Adipocyte (in vitro differentiated cells): ENCODE results near the gene FOXL3.

ENCODE experiments used
- DNase-seq: peaks from one replicate; pipeline ENCODE4 v3.0.0-alpha.2; 2015; ENCODE audit warnings: low read depth
- H3K27me3 ChIP-seq: replicated peaks from 2 replicates; pipeline ENCODE4 v1.7.0; 2013; ENCODE audit warnings: mild to moderate bottlenecking, low read length, moderate library complexity; ENCODE audit not compliant: control insufficient read depth, insufficient read depth
- H3K36me3 ChIP-seq: 2 replicates; pipeline ENCODE4 v1.7.0; 2013; ENCODE audit warnings: low read length, mild to moderate bottlenecking, moderate library complexity; ENCODE audit not compliant: control insufficient read depth, insufficient read depth, severe bottlenecking
- H3K4me1 ChIP-seq: 2 replicates; pipeline ENCODE4 v1.7.0; 2013; ENCODE audit warnings: mild to moderate bottlenecking, low read length, moderate library complexity; ENCODE audit not compliant: control insufficient read depth, insufficient read depth
- H3K4me3 ChIP-seq: 2 replicates; pipeline ENCODE4 v1.7.0; 2013; ENCODE audit warnings: mild to moderate bottlenecking, low read length, moderate library complexity
- H3K9ac ChIP-seq: 2 replicates; pipeline ENCODE4 v1.7.0; 2013; ENCODE audit warnings: mild to moderate bottlenecking, low read length, moderate library complexity
- H3K9me3 ChIP-seq: 2 replicates; pipeline ENCODE4 v1.7.0; 2013; ENCODE audit warnings: mild to moderate bottlenecking, low read length, moderate library complexity; ENCODE audit not compliant: control insufficient read depth

The FOXL3 gene

GRCh38 chr7:282621-283020, 7.3 kb upstream of the FOXL3 start:
- H3K4me3 ChIP-seq, result no peak overlapping the region
- no peak for DNase-seq
- peaks cover 41% of the 10 kb centered on the region for H3K27me3 ChIP-seq
- H3K9ac ChIP-seq, result no peak overlapping the region
- H3K9me3 ChIP-seq, result peaks cover 6% of the 10 kb centered on the region
- no peaks in the 10 kb centered on the region for H3K4me1 ChIP-seq
- H3K36me3 ChIP-seq, result no peaks in the 10 kb centered on the region

GRCh38 chr7:284762-285722, 4.9 kb upstream of the FOXL3 start:
- Histone ChIP-seq H3K4me1 (no peaks in the 10 kb centered on the region), H3K4me3 (no peak overlapping the region), H3K36me3 (no peaks in the 10 kb centered on the region), H3K27me3 (peaks cover 47% of the 10 kb centered on the region), H3K9ac (no peak overlapping the region), H3K9me3 (peaks cover 6% of the 10 kb centered on the region)
- DNase-seq, result no peak

DNA sequence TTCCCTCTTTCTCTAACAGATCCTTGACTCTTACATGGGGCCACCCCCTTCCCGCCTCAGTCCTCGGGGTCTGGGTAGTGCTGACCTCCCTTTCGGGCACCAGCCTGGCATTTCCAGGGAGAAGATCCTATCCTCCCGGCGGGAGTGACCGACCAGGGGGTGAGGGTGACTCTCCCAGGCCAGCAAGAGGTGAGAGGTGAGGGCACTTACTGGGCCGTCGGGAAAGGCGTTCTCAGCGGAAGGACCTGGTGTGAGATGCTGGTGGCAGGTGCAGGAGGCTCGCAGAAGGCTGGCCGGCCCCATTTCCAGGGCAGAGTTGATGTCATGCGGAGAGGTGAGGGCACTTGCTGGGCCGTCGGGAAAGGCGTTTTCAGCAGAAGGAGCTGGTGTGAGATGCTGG, 4.2 kb upstream of the FOXL3 start:
- no peaks in the 10 kb centered on the region for H3K36me3 ChIP-seq
- H3K9ac ChIP-seq, result no peak overlapping the region
- H3K4me1 ChIP-seq, result no peaks in the 10 kb centered on the region
- H3K27me3 ChIP-seq, result peaks cover 44% of the 10 kb centered on the region
- H3K9me3 ChIP-seq, result peaks cover 6% of the 10 kb centered on the region
- no peak for DNase-seq
- no peak overlapping the region for H3K4me3 ChIP-seq

DNA sequence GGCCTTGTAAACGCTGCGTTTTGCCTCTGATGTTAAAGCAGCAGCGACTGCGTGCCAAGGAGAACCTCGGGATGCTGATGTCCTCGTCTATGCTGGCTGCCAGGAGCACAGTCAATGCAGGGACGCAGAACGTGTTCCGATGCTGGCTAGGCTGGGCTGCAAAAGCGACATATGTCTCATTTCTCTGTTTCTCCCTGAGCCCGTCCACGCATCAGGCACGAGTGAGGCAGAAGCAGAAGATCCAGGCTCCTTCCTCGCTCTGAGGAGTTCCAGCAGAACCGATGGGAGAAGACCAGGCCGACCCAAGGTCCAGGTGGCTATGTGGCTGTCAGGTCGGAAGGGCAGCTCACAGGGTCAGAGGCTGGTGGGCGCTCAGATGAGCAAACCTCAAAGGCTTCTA, 3.7 kb upstream of the FOXL3 start:
- Histone ChIP-seq H3K27me3 (peaks cover 43% of the 10 kb centered on the region), H3K36me3 (no peaks in the 10 kb centered on the region), H3K4me3 (no peak overlapping the region), H3K9ac (no peak overlapping the region), H3K4me1 (no peaks in the 10 kb centered on the region), H3K9me3 (peaks cover 5% of the 10 kb centered on the region)
- DNase-seq, result no peak

DNA sequence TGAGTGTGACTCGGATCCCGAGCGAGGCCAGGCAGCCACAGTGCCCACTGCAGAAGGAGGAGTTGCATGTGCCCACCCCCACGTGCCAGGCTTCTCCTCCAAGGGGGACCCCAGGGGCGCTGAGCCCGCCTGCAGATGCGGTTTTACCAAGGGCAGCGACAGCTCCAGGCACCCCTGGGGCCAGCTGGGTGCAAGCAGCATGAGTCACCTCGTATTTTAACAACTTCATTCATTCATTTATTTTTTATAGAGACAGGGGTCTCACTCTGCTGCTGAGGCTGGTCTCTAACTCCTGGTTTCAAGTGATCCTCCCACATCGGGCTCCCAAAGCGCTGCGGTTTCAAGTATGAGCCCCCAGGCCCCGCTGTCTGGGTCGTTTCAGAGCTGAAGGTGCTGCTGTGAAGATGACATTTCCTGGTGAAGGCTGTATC, 1.3 kb upstream of the FOXL3 start:
- Histone ChIP-seq H3K9me3 (no peaks in the 10 kb centered on the region), H3K4me3 (no peak overlapping the region), H3K4me1 (no peaks in the 10 kb centered on the region), H3K9ac (no peak overlapping the region), H3K36me3 (no peaks in the 10 kb centered on the region), H3K27me3 (peaks cover 60% of the 10 kb centered on the region)
- DNase-seq, result no peak

DNA sequence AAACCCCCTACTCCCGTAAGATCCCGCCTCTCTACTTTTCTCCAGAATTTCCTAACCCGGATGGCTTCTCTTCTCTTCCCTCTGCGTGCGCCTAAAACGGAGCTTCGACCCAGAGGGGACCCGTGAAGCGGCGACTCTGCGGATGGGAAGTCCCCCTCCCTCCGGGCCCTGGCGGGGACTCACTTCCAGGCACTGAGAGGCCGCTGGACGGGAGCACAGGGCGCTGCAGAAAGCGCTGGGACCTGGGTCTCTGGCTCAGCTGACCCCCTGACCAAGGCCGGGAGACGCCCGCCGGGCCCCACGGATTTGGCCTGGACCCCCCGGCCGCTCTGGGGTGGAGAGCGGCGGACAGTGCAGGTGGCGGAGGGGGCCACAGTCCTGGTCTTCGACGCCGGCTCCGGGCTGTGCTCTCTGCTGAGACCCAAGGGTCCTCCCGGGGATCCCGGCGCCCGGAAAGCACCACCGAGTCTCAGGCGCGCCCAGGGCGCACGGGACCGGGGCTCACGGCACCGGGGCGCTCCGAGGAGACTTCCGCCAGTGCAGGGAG, 688 bp upstream of the FOXL3 start:
- H3K27me3 ChIP-seq, result peaks cover 65% of the 10 kb centered on the region

GRCh38 chr7:290554-291372, 793 bp downstream of the FOXL3 start:
- no peaks in the 10 kb centered on the region for H3K4me1 ChIP-seq
- H3K36me3 ChIP-seq, result no peaks in the 10 kb centered on the region
- H3K27me3 ChIP-seq, result peaks cover 65% of the 10 kb centered on the region
- H3K9ac ChIP-seq, result no peak overlapping the region
- DNase-seq, result no peak
- no peak overlapping the region for H3K4me3 ChIP-seq
- no peaks in the 10 kb centered on the region for H3K9me3 ChIP-seq

More for the DNA sequence above, 688 bp upstream of the FOXL3 start:
- H3K9ac ChIP-seq, result no peak overlapping the region
- H3K36me3 ChIP-seq, result no peaks in the 10 kb centered on the region
- H3K4me3 ChIP-seq, result no peak overlapping the region
- no peaks in the 10 kb centered on the region for H3K9me3 ChIP-seq
- no peak for DNase-seq
- H3K4me1 ChIP-seq, result no peaks in the 10 kb centered on the region

- Histone ChIP-seq H3K9me3 (no peaks in the 10 kb centered on the region), H3K36me3 (no peaks in the 10 kb centered on the region), H3K4me1 (no peaks in the 10 kb centered on the region), H3K9ac (no peak overlapping the region), H3K27me3 (peaks cover 57% of the 10 kb centered on the region), H3K4me3 (no peak overlapping the region)
- DNase-seq, result no peak
Observed at GRCh38 chr7:291373-292092, 1.6 kb downstream of the FOXL3 start.

DNA sequence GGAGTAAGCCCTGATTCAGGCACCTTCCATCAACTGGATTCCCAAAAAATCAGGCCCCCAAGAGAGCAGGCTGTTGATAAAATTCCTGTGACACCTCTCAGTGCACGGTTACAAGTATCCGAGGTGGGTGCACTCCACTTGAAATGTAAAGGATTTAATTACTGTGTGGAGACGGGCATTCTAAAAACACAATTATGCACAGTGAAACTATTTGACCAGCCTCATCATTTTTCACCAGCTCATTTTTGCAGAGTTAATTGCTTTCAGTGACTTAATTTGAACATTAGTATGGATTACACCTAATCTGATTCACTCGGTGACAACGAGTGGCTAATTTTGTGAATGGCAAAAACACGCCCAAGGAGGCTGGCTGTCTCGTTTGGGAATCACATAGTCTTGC, 2.3 kb downstream of the FOXL3 start:
- Histone ChIP-seq H3K4me1 (no peaks in the 10 kb centered on the region), H3K27me3 (peaks cover 56% of the 10 kb centered on the region), H3K36me3 (no peaks in the 10 kb centered on the region), H3K9me3 (no peaks in the 10 kb centered on the region), H3K4me3 (no peak overlapping the region), H3K9ac (no peak overlapping the region)
- no peak for DNase-seq

- no peaks in the 10 kb centered on the region for H3K4me1 ChIP-seq
- DNase-seq, result no peak
- H3K4me3 ChIP-seq, result no peak overlapping the region
- H3K27me3 ChIP-seq, result peaks cover 54% of the 10 kb centered on the region
- H3K9me3 ChIP-seq, result no peaks in the 10 kb centered on the region
- no peaks in the 10 kb centered on the region for H3K36me3 ChIP-seq
- H3K9ac ChIP-seq, result no peak overlapping the region
Observed at GRCh38 chr7:292826-293225, 2.9 kb downstream of the FOXL3 start.
